Cardiac fibroblast (primary cell): ENCODE data around the gene PRKN.
A peak's percentile ranks its signal among the peaks of the same experiment; 100 is the strongest.

Experiments
- DNase-seq, 2 donors: peaks; one replicate each; pipeline versions ENCODE4 v3.0.0 to v3.0.0-alpha.2; 2010; ENCODE audit warnings: low read depth in 2 of 2
- H3K4me3 ChIP-seq, 2 donors: replicated peaks in 1 of 2; 1 replicate in 1 of 2; 2 replicates in 1 of 2; pipeline ENCODE4 v1.5.1; 2011; ENCODE audit warnings: low read depth in 2 of 2, low read length in 2 of 2, mild to moderate bottlenecking in 2 of 2, moderate library complexity in 1 of 2
- CTCF ChIP-seq: IDR thresholded peaks from one replicate; pipeline ENCODE4 v1.5.1; 2011; ENCODE audit warnings: low read depth, mild to moderate bottlenecking, low read length, inconsistent platforms

Gene PRKN

DNA sequence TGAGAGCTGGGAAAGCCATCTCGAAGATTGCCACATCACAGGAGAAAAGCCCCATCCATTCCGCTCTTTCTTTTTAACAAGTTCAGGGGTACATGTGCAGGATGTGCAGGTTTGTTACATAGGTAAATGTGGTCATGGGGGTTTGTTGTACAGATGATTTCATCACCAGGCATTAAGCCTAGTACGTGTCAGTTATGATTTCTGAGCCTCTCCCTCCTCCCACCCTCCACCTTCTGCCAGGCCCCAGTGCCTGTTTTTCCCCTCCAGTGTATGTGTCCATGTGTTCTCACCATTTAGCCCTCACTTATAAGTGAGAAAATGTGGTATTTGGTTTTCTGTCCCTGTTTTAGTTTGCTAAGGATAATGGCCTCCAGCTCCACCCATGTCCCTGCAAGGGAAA is 887.2 kb downstream of the PRKN start:
- H3K4me3 ChIP-seq: no peak overlapping the region
- no peak for DNase-seq
- no peak for TF ChIP-seq CTCF

DNA sequence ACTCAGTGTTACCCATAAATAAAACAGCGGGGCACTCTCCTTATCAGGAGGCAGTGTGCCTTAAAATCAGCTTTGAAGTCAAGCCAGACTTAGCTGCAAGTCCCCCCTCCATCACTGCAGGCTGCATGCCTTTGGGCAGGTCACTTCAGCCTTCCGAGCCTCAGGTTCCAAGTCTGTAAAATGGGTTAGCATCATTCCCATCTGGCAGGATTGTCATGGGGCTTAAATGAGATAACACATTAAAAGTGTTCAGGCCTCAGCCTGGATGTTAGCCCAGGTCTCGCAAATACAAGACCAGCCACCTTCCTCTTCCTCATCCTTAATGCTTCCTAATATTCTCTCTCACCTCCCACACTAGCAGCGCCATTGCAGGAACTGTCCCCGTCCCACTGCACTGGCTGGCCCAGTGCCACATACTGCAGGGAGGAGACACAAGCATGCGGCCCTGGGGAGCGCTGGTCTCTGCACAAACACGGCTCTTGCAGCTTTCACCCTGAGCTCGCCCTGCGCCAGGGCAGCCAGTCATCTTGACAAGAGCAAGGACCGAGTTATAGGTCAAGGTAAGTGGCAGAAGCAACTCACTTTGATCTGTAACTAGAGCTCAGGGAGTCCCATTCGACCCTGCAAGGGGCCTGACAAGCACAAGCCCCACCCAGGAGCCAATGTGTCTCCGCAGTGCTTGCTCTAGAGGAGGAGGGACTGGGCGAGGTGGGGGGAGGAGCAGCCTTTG is 889.1 kb downstream of the PRKN start:
- DNase-seq: no peak

DNA sequence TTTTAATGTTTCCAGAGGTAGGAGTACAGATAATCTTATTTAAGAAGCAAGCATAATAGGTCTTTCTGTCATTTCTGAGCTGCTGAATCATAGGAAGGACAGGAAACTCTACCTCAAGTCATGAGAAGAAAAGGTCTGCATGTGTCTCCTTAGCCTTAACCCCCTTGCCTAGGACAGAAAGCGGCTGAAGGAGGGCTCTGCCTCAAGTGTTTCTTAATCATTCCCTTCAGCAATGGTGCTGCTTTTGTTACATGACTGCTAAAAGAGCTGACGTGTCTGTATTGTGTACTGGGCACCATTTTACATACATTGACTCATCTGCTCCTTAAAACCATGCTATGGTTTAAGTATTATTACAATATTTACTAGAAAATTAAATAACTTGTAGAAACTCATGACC is 889.7 kb downstream of the PRKN start:
- H3K4me3 ChIP-seq: no peak overlapping the region
- no peak for DNase-seq
- no peak for TF ChIP-seq CTCF

More for the DNA sequence above, 889.1 kb downstream of the PRKN start:
- H3K4me3 ChIP-seq: no peak overlapping the region
- no peak for TF ChIP-seq CTCF

- no peak for DNase-seq
- H3K4me3 ChIP-seq: no peak overlapping the region
- TF ChIP-seq CTCF: no peak
Observed at GRCh38 chr6:161837449-161837735, 890.2 kb downstream of the PRKN start.

DNA sequence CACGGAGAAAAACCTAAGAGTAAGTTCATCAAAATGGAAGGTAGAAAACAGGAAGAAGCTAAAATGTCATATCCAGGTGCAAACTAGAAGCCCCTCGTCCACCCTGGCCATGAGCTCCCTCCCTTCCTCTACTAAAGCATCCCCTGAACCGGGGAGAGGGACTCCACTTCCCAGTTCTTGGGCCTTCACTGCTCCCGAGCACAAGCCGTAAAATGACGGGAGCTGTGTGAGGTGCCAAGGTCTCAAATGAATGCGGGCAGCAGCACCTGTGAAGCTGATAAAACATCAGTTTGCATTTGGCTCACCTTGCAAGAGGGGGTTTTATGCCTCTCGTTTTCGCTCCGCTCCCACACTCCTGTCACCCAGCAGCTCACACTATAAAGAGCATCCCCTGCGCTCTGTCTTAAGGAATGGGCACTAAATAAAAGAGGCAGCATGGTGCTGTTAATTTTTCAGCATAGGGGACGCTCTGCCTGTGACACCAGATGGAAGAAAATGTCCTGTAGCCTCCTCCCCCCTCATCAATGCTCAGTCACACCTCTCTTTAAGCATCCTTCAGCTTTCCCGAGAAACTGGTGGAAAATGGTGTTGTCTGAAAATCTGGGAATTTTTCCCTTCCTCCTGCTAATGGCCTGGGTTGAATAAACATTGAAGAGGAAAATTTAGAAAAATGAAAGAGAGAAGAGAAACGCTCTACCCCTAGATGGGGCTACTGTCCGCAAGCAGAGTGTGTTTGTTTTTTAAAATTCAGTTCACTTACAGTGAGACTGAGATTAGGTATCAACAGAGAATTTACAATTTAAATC is 890.7 kb downstream of the PRKN start:
- peak; percentile 1 to 10 for DNase-seq
- TF ChIP-seq CTCF: peak; percentile 10
- no peak overlapping the region for H3K4me3 ChIP-seq

DNA sequence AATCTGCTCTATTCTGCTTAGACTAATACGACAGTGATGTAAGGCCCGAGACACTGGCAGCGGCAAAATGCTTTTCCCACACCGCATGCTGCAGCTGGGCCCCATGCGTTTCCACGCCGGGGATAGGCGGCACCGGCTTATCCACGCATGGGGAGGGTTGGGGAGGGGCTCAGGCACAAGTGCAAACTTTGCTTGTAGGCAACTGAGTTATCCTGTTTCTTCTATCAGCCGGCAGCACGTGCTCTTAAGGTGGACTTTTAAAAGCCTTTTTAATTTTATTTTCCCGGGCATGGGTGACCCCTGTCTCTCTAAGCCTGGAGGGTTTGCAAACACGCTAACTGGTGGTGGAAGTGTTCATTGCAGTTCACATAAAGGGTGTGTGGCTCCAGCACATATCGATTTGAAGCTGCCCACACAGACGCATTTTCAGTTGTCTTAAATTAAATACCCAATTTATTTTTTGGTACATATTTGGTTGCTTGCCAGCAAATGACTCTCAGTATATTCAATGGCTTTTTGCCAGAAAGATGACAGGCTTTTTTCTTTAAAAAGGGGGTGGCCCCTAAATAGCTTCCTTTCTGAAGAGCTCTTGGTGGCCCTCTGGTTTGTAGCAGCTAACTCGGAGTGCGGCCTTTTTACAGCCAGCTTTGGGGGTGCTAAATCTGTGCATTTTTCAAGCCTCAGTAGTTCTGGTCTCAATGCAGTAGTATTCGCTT is 891.9 kb downstream of the PRKN start:
- DNase-seq: peak in 1 of 2 donors; percentile 1
- no peak overlapping the region for H3K4me3 ChIP-seq
- no peak for TF ChIP-seq CTCF
